H1 (cell line): Measurements from ENCODE around the gene MYH6. TPM values are rescaled to one million over a fixed set of nuclear protein-coding genes. Genes with fewer than 3 reads are reported as not detected.

ENCODE experiments used
- GABPA ChIP-seq: IDR thresholded peaks from 2 replicates; pipeline ENCODE4 v1.6.1; 2011; ENCODE audit warnings: mild to moderate bottlenecking, low read length, moderate library complexity, borderline replicate concordance; ENCODE audit not compliant: insufficient read depth
- USF2 ChIP-seq: IDR thresholded peaks from 2 replicates; pipeline ENCODE4 v1.6.1; 2011; ENCODE audit warnings: low read length, improper control_type of control experiment
- polyA plus RNA-seq, 7 experiments: library from polyadenylated mRNA; depleted of rRNA in 3 of 7; stranded (reverse) in 5 of 7; unstranded in 2 of 7; fragments of >200 nt in 5 of 7; fragments of 200-250 nt in 2 of 7; gene quantifications; 1 replicate in 5 of 7; 2 replicates in 1 of 7; 4 replicates in 1 of 7; pipeline versions ENCODE4 v1.2.1 to v1.2.3, GENCODE V29; 2011 to 2013; ENCODE audit warnings: missing spikeins in 2 of 7, mixed read lengths in 2 of 7
- total RNA-seq: library from RNA; stranded (reverse); fragmentation: NEBNext Ultra II Directional; extraction: Animal tissue kit (Norgen Biotek cat#: 25700); gene quantifications from 2 replicates; pipeline ENCODE4 v1.2.1, GENCODE V29; 2021

Gene MYH6
- total and polyA plus RNA-seq, 2 of the 8 experiments (the other 6 are each of a cell fraction or from before 2014, with no cell fraction given) = 0.03 TPM; not detected in 1

- TF ChIP-seq USF2 = no peak
- no peak for TF ChIP-seq GABPA
Observed at GRCh38 chr14:23438101-23438971, 30.3 kb upstream of the MYH6 start (continued).
